Measurements from ENCODE around the gene DUS4L. TPM values are rescaled to one million over a fixed set of nuclear protein-coding genes. Genes with fewer than 3 reads are reported as not detected.

DUS4L gene
- total and polyA plus RNA-seq, 2 of the 13 experiments (the other 11 are each of a cell fraction or from before 2014, with no cell fraction given) = 5.6 to 9.8 TPM

DNA sequence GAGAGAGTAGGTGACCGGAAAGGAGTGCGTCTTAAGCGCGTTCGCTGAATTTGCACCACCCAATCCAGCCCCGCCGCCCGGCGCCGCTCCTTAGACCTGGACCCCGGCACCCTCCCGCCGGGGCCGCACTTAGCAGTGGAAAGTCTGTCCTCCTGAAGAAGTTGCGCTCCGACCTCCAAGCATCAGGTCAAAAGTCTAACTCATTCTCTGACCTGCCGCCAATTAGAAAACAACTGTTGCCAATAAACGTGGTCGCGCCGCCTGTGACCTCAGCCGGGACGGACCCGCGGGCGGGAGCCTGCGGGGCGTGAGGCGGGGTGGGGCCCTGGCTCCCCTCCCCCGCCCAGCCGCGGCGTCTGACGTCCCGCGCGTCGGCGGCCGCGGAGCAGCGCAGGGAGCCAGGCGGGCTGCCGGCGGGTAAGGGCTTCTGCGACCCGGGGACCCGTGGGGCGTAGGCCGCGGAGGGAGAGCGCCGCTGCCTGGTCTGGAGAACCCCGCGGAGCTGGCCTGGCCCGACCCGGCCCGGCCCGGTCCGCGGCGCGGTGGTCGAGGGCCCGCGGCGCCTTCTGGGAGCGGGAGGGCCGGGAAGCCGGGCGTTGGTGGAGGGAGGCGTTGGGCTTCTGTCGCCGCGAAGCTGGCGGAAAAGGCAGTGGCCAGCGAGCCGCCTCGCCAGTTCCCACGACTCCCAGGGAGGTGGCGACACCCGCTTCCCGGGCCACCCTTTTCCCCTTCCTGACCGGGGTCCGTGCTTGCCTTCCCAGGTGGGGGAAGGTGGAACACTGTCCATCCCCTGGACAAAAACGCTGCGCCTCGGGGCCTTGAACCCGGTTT is 16.3 kb downstream of the DUS4L start, which contains the start of gene BCAP29 (continued):
- TF ChIP-seq, protein P1, sequence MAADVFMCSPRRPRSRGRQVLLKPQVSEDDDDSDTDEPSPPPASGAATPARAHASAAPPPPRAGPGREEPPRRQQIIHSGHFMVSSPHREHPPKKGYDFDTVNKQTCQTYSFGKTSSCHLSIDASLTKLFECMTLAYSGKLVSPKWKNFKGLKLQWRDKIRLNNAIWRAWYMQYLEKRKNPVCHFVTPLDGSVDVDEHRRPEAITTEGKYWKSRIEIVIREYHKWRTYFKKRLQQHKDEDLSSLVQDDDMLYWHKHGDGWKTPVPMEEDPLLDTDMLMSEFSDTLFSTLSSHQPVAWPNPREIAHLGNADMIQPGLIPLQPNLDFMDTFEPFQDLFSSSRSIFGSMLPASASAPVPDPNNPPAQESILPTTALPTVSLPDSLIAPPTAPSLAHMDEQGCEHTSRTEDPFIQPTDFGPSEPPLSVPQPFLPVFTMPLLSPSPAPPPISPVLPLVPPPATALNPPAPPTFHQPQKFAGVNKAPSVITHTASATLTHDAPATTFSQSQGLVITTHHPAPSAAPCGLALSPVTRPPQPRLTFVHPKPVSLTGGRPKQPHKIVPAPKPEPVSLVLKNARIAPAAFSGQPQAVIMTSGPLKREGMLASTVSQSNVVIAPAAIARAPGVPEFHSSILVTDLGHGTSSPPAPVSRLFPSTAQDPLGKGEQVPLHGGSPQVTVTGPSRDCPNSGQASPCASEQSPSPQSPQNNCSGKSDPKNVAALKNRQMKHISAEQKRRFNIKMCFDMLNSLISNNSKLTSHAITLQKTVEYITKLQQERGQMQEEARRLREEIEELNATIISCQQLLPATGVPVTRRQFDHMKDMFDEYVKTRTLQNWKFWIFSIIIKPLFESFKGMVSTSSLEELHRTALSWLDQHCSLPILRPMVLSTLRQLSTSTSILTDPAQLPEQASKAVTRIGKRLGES (CRISPR knock-in tag; IDR thresholded peaks at IDR 0.05; ENCODE audit: borderline replicate concordance) = no peak
- TF ChIP-seq SETDB1 (CRISPR knock-in tag; IDR thresholded peaks at IDR 0.05; ENCODE audit: borderline replicate concordance) (no peak), ZSCAN22 (CRISPR knock-in tag; IDR thresholded peaks at IDR 0.05) (no peak), NR2C2 (CRISPR knock-in tag; IDR thresholded peaks at IDR 0.05; ENCODE audit: borderline replicate concordance) (peak; percentile 67; the same call in 1 of the 2 replicates), ZEB1 (IDR thresholded peaks at IDR 0.05; ENCODE audit: insufficient replicate concordance, low read depth) (peak; percentile 31), ZNF263 (CRISPR knock-in tag; IDR thresholded peaks at IDR 0.05) (0 out of 2 replicates have a peak, but pooled peaks have one; percentile 13), CBFB (CRISPR knock-in tag; IDR thresholded peaks at IDR 0.05) (0 out of 2 replicates have a peak, but pooled peaks have one; percentile 8), ZNF674 (CRISPR knock-in tag; IDR thresholded peaks at IDR 0.05; ENCODE audit: low read depth) (no peak), RBM39 (IDR thresholded peaks at IDR 0.05; ENCODE audit: low read depth, low read length, poor library complexity, severe bottlenecking) (peak; percentile 45), ZFP37 (CRISPR knock-in tag; IDR thresholded peaks at IDR 0.05; ENCODE audit: borderline replicate concordance) (no peak), ATM (IDR thresholded peaks at IDR 0.05; ENCODE audit: borderline replicate concordance) (no peak), SALL2 (CRISPR knock-in tag; IDR thresholded peaks at IDR 0.05) (no peak)
- TF ChIP-seq, protein P2, sequence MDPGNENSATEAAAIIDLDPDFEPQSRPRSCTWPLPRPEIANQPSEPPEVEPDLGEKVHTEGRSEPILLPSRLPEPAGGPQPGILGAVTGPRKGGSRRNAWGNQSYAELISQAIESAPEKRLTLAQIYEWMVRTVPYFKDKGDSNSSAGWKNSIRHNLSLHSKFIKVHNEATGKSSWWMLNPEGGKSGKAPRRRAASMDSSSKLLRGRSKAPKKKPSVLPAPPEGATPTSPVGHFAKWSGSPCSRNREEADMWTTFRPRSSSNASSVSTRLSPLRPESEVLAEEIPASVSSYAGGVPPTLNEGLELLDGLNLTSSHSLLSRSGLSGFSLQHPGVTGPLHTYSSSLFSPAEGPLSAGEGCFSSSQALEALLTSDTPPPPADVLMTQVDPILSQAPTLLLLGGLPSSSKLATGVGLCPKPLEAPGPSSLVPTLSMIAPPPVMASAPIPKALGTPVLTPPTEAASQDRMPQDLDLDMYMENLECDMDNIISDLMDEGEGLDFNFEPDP (CRISPR knock-in tag; conservative IDR thresholded peaks at IDR 0.05) = 0 out of 2 replicates have a peak, but pooled peaks have one; percentile 3
- TF ChIP-seq, protein P3, sequence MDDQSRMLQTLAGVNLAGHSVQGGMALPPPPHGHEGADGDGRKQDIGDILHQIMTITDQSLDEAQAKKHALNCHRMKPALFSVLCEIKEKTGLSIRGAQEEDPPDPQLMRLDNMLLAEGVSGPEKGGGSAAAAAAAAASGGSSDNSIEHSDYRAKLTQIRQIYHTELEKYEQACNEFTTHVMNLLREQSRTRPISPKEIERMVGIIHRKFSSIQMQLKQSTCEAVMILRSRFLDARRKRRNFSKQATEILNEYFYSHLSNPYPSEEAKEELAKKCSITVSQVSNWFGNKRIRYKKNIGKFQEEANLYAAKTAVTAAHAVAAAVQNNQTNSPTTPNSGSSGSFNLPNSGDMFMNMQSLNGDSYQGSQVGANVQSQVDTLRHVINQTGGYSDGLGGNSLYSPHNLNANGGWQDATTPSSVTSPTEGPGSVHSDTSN (CRISPR knock-in tag; IDR thresholded peaks at IDR 0.05; ENCODE audit: borderline replicate concordance) = no peak
- TF ChIP-seq, protein P4, sequence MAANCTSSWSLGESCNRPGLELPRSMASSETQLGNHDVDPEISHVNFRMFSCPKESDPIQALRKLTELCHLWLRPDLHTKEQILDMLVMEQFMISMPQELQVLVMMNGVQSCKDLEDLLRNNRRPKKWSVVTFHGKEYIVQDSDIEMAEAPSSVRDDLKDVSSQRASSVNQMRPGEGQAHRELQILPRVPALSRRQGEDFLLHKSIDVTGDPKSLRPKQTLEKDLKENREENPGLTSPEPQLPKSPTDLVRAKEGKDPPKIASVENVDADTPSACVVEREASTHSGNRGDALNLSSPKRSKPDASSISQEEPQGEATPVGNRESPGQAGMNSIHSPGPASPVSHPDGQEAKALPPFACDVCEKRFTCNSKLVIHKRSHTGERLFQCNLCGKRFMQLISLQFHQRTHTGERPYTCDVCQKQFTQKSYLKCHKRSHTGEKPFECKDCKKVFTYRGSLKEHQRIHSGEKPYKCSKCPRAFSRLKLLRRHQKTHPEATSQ (CRISPR knock-in tag; IDR thresholded peaks at IDR 0.05; ENCODE audit: borderline replicate concordance) = no peak
- TF ChIP-seq, protein P5, sequence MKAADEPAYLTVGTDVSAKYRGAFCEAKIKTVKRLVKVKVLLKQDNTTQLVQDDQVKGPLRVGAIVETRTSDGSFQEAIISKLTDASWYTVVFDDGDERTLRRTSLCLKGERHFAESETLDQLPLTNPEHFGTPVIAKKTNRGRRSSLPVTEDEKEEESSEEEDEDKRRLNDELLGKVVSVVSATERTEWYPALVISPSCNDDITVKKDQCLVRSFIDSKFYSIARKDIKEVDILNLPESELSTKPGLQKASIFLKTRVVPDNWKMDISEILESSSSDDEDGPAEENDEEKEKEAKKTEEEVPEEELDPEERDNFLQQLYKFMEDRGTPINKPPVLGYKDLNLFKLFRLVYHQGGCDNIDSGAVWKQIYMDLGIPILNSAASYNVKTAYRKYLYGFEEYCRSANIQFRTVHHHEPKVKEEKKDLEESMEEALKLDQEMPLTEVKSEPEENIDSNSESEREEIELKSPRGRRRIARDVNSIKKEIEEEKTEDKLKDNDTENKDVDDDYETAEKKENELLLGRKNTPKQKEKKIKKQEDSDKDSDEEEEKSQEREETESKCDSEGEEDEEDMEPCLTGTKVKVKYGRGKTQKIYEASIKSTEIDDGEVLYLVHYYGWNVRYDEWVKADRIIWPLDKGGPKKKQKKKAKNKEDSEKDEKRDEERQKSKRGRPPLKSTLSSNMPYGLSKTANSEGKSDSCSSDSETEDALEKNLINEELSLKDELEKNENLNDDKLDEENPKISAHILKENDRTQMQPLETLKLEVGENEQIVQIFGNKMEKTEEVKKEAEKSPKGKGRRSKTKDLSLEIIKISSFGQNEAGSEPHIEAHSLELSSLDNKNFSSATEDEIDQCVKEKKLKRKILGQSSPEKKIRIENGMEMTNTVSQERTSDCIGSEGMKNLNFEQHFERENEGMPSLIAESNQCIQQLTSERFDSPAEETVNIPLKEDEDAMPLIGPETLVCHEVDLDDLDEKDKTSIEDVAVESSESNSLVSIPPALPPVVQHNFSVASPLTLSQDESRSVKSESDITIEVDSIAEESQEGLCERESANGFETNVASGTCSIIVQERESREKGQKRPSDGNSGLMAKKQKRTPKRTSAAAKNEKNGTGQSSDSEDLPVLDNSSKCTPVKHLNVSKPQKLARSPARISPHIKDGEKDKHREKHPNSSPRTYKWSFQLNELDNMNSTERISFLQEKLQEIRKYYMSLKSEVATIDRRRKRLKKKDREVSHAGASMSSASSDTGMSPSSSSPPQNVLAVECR (CRISPR knock-in tag; IDR thresholded peaks at IDR 0.05; ENCODE audit: borderline replicate concordance) = peak; percentile 70
